ENCODE measurements around the gene CRYGN.

Gene CRYGN

GRCh38 chr7:151438864-151439601, 908 bp downstream of the CRYGN start:
- DNase-seq (ENCODE audit: low spot score), result no peak

GRCh38 chr7:151437866-151438516, 1.9 kb downstream of the CRYGN start:
- DNase-seq (ENCODE audit: low spot score), result no peak

GRCh38 chr7:151437159-151437553, 2.8 kb downstream of the CRYGN start:
- DNase-seq (ENCODE audit: low spot score), result no peak

- no peak for DNase-seq (ENCODE audit: low spot score)
Measured at GRCh38 chr7:151436446-151437158, 3.3 kb downstream of the CRYGN start.

- DNase-seq (ENCODE audit: low spot score), result no peak
Measured at GRCh38 chr7:151435971-151436370, 4.0 kb downstream of the CRYGN start.

- DNase-seq (ENCODE audit: low spot score), result no peak
Measured at GRCh38 chr7:151435103-151435916, 4.6 kb downstream of the CRYGN start.

GRCh38 chr7:151434549-151434948, 5.4 kb downstream of the CRYGN start:
- no peak for DNase-seq (ENCODE audit: low spot score)

GRCh38 chr7:151433721-151434400, 6.1 kb downstream of the CRYGN start:
- DNase-seq (ENCODE audit: low spot score), result no peak

GRCh38 chr7:151432658-151433521, 7.1 kb downstream of the CRYGN start:
- DNase-seq (ENCODE audit: low spot score), result no peak

- no peak for DNase-seq (ENCODE audit: low spot score)
Measured at GRCh38 chr7:151431768-151432311, 8.1 kb downstream of the CRYGN start.

- no peak for DNase-seq (ENCODE audit: low spot score)
Measured at GRCh38 chr7:151431281-151431767, 8.6 kb downstream of the CRYGN start.

- DNase-seq (ENCODE audit: low spot score), result no peak
Measured at GRCh38 chr7:151430391-151431205, 9.3 kb downstream of the CRYGN start.

- DNase-seq (ENCODE audit: low spot score), result peak; percentile 70
Measured at GRCh38 chr7:151429560-151430331, 10.2 kb downstream of the CRYGN start.

- no peak for DNase-seq (ENCODE audit: low spot score)
Measured at GRCh38 chr7:151429237-151429559, 10.7 kb downstream of the CRYGN start.

GRCh38 chr7:151428378-151429236, 11.3 kb downstream of the CRYGN start:
- DNase-seq (ENCODE audit: low spot score), result peak; percentile 70

- no peak for DNase-seq (ENCODE audit: low spot score)
Measured at GRCh38 chr7:151427705-151428377, 12.1 kb downstream of the CRYGN start.

Data from iPS-NIHi11 (cell line).